IPS DF 4.7 (cell line): ENCODE data around the gene PLXNB3.
"Not testable (repeated sequence)": the region's sequence is repeated elsewhere in the genome, so short reads cannot be mapped to it uniquely, and the experiment has no call there.

Experiments used
- DNase-seq: peaks from one replicate; pipeline ENCODE4 v3.0.0-alpha.2; 2013; ENCODE audit warnings: low spot score; ENCODE audit errors: extremely low read depth

Gene PLXNB3

DNA sequence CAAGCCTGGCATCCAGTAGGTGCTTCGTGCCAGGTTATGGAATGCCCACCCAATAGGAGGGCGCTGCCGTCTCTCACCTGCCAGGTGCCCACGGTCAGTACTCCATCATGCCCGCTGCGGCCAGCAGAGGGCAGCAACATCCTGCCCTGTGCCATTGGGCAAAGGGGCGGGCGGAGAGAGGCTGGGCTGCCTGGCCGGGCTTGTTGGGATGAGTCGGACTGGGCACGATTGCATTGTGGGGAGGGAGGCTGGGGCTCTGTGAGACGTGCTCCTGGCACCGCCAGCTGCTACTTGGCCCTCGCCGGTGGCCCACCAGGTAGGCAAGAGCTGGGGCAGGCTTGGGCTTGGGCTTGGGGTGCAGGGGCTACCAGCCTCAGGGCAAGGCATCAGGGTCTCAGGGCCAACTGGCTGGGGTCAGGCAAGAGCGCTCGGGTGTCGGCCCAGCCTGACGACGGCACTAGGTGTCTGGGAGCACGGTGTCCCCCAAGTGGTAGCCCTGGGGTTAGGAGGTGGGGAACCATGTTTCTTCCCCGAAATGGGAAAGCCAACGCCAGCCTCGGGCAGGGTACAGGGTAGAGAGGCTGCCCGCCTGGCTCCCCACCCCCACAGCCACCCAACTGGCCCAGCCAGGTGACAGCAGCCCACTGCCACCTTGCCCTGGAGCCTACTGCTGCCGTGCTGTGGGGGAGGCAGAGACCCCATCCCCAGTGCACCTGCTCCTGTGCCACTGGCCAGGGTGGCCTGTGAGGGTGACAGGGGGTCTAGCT, at the start of gene PLXNB3:
Gene PLXNB3, plus strand, starts transcription at position 261 of the 767 bp plus-strand sequence. CDS start 1,287 bp downstream, outside the sequence.
- no peak for DNase-seq

DNA sequence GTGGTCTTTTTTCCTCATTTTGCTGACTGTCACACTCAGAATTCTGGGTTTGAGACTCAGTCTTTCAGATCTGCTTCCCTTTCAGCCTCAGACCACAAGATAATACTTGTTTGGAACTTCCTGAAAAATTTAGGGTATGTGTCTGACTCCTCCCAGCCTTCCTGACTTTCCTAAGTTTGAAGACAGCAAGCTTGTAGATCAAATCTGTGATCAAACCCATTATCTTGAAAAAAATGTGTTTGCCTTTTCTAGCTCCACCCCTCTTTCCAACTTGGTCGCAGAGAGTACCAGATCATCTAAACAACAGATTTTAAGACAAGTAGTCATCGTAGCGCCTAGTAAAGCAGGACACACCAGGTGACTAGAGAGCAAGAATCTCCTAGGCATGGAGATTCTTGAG, 49.8 kb upstream of the PLXNB3 start:
- no peak for DNase-seq

GRCh38 chrX:153717445-153717844, 46.6 kb upstream of the PLXNB3 start:
- DNase-seq = no peak

GRCh38 chrX:153719238-153719637, 44.8 kb upstream of the PLXNB3 start:
- no peak for DNase-seq

GRCh38 chrX:153719701-153720100, 44.3 kb upstream of the PLXNB3 start:
- DNase-seq = no peak

DNA sequence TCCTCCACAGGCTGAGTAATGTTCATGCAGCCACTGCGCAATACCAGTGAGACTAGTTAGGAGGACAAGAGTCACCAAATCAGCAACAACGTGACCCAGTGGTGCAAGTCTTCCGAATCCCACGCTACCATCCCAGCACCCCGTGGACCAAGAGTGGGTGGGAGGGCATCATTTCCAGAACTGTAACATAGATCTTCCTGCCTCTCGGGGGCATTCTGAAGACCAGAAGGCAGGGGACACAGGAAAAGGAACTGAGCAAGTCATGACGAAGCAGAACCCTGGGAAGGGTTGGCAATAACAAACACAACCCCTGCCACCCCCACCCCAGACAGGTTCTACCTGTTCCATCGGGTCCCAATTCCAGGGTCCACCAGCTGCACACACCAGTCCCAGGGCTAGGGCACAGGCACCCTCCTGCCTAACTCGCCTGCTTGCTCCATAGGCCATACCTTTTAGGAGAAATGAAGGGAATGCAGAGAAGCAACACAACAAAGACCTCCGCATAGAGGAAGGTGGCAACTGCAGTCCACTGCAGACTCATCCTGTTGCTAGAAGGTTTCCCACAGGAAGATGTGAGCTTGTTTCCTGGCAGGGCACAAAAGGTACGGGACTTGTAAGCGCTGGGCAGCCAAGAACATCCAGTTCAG, 41.2 kb upstream of the PLXNB3 start:
- DNase-seq = no peak

GRCh38 chrX:153723351-153724251, 40.4 kb upstream of the PLXNB3 start:
- DNase-seq = no peak

- DNase-seq = no peak
Observed at GRCh38 chrX:153724252-153725038, 39.6 kb upstream of the PLXNB3 start, which contains the start of the genes ABCD1 and BCAP31. TSS of gene ABCD1 (plus strand) at chrX:153724856. CDS start at chrX:153725267, 411 bp downstream. TSS of gene BCAP31 (minus strand) at chrX:153724387. CDS start at chrX:153723244, 1,143 bp downstream.

GRCh38 chrX:153725039-153725831, 38.8 kb upstream of the PLXNB3 start:
- DNase-seq = no peak

DNA sequence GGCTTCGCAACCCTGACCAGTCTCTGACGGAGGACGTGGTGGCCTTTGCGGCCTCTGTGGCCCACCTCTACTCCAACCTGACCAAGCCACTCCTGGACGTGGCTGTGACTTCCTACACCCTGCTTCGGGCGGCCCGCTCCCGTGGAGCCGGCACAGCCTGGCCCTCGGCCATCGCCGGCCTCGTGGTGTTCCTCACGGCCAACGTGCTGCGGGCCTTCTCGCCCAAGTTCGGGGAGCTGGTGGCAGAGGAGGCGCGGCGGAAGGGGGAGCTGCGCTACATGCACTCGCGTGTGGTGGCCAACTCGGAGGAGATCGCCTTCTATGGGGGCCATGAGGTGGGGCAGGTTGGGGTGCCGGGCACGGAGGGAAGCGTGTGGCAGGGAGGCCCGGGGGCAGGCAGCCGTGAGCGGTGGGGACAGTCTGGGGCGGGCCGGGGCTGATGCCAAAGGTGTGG, 38.2 kb upstream of the PLXNB3 start:
- DNase-seq = no peak

DNA sequence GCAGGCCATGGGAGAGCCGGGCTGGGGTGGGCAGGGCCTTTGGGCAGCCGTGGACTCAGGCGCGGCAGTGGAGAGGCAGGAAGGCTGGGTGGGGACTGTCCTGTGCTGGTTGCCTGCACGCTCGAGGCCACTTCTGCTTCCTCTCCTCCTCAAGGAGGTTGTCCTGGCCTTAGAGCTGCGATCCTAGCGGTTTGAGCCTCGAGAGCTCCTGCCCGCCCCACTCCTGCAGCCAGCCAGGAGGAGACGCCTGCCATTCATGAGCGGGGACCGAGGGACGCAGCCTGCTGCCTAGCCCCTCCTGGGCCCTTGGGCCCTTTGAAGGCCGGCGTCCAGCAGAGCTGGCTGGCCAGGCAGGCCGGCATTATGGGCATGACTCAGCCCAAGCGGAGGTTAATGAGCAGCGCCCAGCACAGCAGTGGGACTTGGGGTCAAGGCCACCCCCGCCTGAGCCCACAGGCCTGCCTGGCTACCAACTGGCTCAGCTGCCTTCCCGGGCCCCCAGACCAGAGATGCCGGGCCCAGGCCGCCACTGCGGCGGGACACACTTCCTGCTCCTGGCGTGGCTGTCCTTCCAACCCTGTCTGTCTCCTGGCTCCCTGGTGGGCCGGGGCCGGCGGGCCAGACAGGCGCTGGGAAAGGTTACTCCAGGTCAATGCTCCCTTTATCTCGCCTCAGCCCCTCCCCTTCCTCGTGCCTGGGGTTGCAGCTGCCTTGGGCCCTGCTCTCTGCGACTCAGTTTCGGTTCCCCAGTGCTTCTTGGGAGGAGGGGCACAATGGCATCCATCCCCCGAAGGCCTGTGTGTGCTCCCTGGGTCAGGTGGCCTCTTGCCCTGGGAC, 37.5 kb upstream of the PLXNB3 start:
- DNase-seq = no peak

GRCh38 chrX:153727123-153727931, 36.7 kb upstream of the PLXNB3 start:
- DNase-seq = no peak

DNA sequence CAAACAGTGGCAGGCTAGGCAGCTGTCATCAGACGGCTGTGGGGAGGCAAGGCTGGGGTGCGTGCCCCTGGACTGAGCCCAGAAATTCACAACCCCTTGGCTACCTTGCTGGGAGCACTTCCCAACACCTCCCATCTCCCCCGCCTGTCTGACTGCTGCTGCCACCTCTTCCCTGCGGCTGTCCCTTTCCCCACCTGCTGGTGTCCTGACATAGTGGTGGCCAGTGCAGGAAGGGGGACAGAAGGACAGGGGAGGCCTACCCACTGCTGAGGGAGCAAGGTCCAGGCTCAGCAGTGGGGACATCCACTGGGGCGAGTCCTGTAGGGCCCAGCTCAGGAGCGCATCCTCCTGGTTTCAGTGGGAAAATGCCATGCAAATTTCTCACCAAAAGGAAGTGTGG, 36.0 kb upstream of the PLXNB3 start:
- no peak for DNase-seq

DNA sequence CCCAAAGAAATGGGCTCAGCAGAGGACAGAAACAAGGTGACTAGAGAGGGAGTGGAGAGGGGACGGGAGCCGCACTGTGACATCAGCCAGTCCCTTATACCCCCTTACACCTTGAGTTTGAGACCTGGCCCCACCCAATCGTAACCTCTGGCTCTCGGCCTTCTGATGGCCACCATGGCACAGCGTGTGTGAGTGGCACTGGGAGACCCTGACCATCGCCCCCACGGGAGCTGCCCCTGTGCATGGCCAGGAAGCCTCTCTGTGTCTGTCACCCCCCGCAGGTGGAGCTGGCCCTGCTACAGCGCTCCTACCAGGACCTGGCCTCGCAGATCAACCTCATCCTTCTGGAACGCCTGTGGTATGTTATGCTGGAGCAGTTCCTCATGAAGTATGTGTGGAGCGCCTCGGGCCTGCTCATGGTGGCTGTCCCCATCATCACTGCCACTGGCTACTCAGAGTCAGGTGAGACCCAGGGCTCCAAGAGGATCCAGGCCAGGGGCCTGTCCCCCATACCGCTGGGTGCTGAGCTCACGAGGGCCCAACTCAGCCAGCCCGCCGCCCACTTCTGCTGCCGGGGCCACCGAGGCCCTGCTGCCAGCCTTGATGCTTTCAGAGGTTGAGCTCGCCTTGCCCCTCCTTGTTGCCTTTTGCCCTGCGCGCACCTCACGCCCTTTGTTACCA, 35.0 kb upstream of the PLXNB3 start:
- DNase-seq = no peak

- not testable (repeated sequence) for DNase-seq
Observed at GRCh38 chrX:153730115-153730514, 33.9 kb upstream of the PLXNB3 start.

GRCh38 chrX:153731117-153731844, 32.8 kb upstream of the PLXNB3 start:
- no peak for DNase-seq

GRCh38 chrX:153731845-153732215, 32.2 kb upstream of the PLXNB3 start:
- no peak for DNase-seq
